DOHH2 (cell line): ENCODE measurements around the gene DAPK2.

Source experiments
- H3F3A ChIP-seq: fragments of 200-600 bp; sonication (generic), shearing (Covaris generic); 2 replicates; pipeline ENCODE4 v1.6.0; 2016; ENCODE audit warnings: antibody characterized with exemption, mild to moderate bottlenecking; ENCODE audit not compliant: control insufficient read depth, insufficient read depth
- H3K27ac ChIP-seq: fragments of 200-600 bp; sonication (generic); 2 replicates; pipeline ENCODE4 v1.5.1; 2014; ENCODE audit warnings: low read depth, mild to moderate bottlenecking, low read length, moderate library complexity
- H3K27me3 ChIP-seq: fragments of 200-600 bp; sonication (generic); 2 replicates; pipeline ENCODE4 v1.6.1; 2014; ENCODE audit warnings: mild to moderate bottlenecking, low read length, mixed read lengths; ENCODE audit not compliant: control insufficient read depth
- H3K36me3 ChIP-seq: fragments of 200-600 bp; sonication (generic); 2 replicates; pipeline ENCODE4 v1.6.1; 2014; ENCODE audit warnings: mild to moderate bottlenecking, low read length, moderate library complexity, mixed read lengths; ENCODE audit not compliant: control insufficient read depth
- H3K4me1 ChIP-seq: fragments of 200-600 bp; sonication (generic); 2 replicates; pipeline ENCODE4 v1.6.1; 2014; ENCODE audit warnings: mild to moderate bottlenecking, low read length, mixed read lengths; ENCODE audit not compliant: control insufficient read depth
- H3K4me2 ChIP-seq: fragments of 200-600 bp; sonication (generic); 2 replicates; pipeline ENCODE4 v1.6.0; 2014; ENCODE audit warnings: mild to moderate bottlenecking, low read length, moderate library complexity
- H3K4me3 ChIP-seq: fragments of 200-600 bp; sonication (generic); 2 replicates; pipeline ENCODE4 v1.5.1; 2014; ENCODE audit warnings: mild to moderate bottlenecking, low read length, mixed read lengths
- H3K79me2 ChIP-seq: fragments of 200-600 bp; sonication (generic); 2 replicates; pipeline ENCODE4 v1.6.1; 2014; ENCODE audit warnings: mild to moderate bottlenecking, low read length, mixed read lengths; ENCODE audit not compliant: control insufficient read depth
- H3K9me2 ChIP-seq: fragments of 200-600 bp; sonication (generic); replicated peaks from 2 replicates; pipeline ENCODE4 v1.6.1; 2014; ENCODE audit warnings: mild to moderate bottlenecking, low read length, mixed read lengths; ENCODE audit not compliant: control insufficient read depth
- H3K9me3 ChIP-seq: fragments of 200-600 bp; sonication (generic); 2 replicates; pipeline ENCODE4 v1.6.1; 2014; ENCODE audit warnings: antibody characterized with exemption, low read length, mixed read lengths; ENCODE audit not compliant: control insufficient read depth, insufficient read depth
- H4K20me1 ChIP-seq: fragments of 200-600 bp; sonication (generic); 2 replicates; pipeline ENCODE4 v1.6.0; 2014; ENCODE audit warnings: low read depth, mild to moderate bottlenecking, antibody characterized with exemption, low read length, moderate library complexity; ENCODE audit not compliant: control insufficient read depth, insufficient read depth
- EZH2phosphoT487 ChIP-seq: fragments of 200-600 bp; sonication (generic); IDR thresholded peaks from 2 replicates; pipeline ENCODE4 v1.6.1; 2017; ENCODE audit warnings: borderline replicate concordance, mild to moderate bottlenecking, antibody characterized with exemption, low read length, moderate library complexity, mixed read lengths
- TF ChIP-seq, protein P1 (sequence below): fragments of 200-600 bp; sonication (generic); IDR thresholded peaks from one replicate; pipeline ENCODE4 v1.5.1; 2014; ENCODE audit warnings: antibody characterized with exemption, mild to moderate bottlenecking, low read depth, low read length; ENCODE audit not compliant: poor library complexity, severe bottlenecking

DAPK2 gene

GRCh38 chr15:63950911-63951481 lies 95.3 kb downstream of the DAPK2 start:
- no peak overlapping the region for H3K27ac ChIP-seq
- TF ChIP-seq, protein P1, sequence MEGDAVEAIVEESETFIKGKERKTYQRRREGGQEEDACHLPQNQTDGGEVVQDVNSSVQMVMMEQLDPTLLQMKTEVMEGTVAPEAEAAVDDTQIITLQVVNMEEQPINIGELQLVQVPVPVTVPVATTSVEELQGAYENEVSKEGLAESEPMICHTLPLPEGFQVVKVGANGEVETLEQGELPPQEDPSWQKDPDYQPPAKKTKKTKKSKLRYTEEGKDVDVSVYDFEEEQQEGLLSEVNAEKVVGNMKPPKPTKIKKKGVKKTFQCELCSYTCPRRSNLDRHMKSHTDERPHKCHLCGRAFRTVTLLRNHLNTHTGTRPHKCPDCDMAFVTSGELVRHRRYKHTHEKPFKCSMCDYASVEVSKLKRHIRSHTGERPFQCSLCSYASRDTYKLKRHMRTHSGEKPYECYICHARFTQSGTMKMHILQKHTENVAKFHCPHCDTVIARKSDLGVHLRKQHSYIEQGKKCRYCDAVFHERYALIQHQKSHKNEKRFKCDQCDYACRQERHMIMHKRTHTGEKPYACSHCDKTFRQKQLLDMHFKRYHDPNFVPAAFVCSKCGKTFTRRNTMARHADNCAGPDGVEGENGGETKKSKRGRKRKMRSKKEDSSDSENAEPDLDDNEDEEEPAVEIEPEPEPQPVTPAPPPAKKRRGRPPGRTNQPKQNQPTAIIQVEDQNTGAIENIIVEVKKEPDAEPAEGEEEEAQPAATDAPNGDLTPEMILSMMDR, result no peak
- TF ChIP-seq EZH2phosphoT487, result no peak
- no peaks in the 10 kb centered on the region for H3K9me3 ChIP-seq
- no peaks in the 10 kb centered on the region for H3F3A ChIP-seq
- H3K4me2 ChIP-seq, result no peak overlapping the region
- H3K4me1 ChIP-seq, result no peaks in the 10 kb centered on the region
- H4K20me1 ChIP-seq, result no peaks in the 10 kb centered on the region
- H3K4me3 ChIP-seq, result no peak overlapping the region
- no peaks in the 10 kb centered on the region for H3K79me2 ChIP-seq
- H3K36me3 ChIP-seq, result no peaks in the 10 kb centered on the region
- H3K9me2 ChIP-seq, result no peaks in the 10 kb centered on the region
- H3K27me3 ChIP-seq, result no peaks in the 10 kb centered on the region

GRCh38 chr15:63948971-63949370 lies 97.3 kb downstream of the DAPK2 start:
- Histone ChIP-seq H3K9me3 (no peaks in the 10 kb centered on the region), H3K4me3 (no peak overlapping the region), H3K4me1 (peaks cover 4% of the 10 kb centered on the region; the same call in 1 of the 2 replicates), H3K36me3 (no peaks in the 10 kb centered on the region), H3K27me3 (no peaks in the 10 kb centered on the region), H3F3A (no peaks in the 10 kb centered on the region), H3K79me2 (no peaks in the 10 kb centered on the region), H3K9me2 (no peaks in the 10 kb centered on the region), H4K20me1 (no peaks in the 10 kb centered on the region), H3K27ac (no peak overlapping the region), H3K4me2 (no peak overlapping the region)
- TF ChIP-seq EZH2phosphoT487, result no peak
- TF ChIP-seq, protein P1, result no peak

GRCh38 chr15:63948436-63948835 lies 97.8 kb downstream of the DAPK2 start:
- Histone ChIP-seq H3K9me3 (no peaks in the 10 kb centered on the region), H3K36me3 (no peaks in the 10 kb centered on the region), H3K4me3 (no peak overlapping the region), H3F3A (no peaks in the 10 kb centered on the region), H3K9me2 (no peaks in the 10 kb centered on the region), H3K4me1 (peaks cover 4% of the 10 kb centered on the region; the same call in 1 of the 2 replicates), H3K79me2 (no peaks in the 10 kb centered on the region), H4K20me1 (no peaks in the 10 kb centered on the region), H3K27me3 (no peaks in the 10 kb centered on the region), H3K4me2 (no peak overlapping the region), H3K27ac (no peak overlapping the region)
- TF ChIP-seq, protein P1, result no peak
- TF ChIP-seq EZH2phosphoT487, result no peak

DNA sequence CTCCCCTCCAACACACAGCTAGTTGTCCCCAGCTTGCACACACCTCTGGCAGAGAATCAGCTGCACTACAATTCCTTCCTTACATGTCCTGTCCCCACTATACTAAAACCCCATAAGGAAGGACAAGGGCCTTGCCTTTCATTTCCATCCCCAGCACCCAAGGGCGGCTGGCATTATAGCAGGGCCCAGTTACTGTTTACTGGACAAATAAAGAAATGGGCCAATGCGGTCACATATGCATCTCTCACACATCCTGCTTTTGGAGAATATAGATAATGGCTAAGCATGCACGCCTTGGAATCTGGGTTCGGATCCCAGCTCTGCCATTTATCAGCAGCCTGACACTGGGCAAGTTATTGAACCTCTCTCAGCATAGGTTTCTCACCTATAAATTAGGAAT lies 99.1 kb downstream of the DAPK2 start:
- H3K9me3 ChIP-seq, result no peaks in the 10 kb centered on the region
- peaks cover 4% of the 10 kb centered on the region; the same call in 1 of the 2 replicates for H3K4me1 ChIP-seq
- no peaks in the 10 kb centered on the region for H3K9me2 ChIP-seq
- H3F3A ChIP-seq, result no peaks in the 10 kb centered on the region
- no peak overlapping the region for H3K4me3 ChIP-seq
- H3K27me3 ChIP-seq, result no peaks in the 10 kb centered on the region
- H3K27ac ChIP-seq, result no peak overlapping the region
- TF ChIP-seq EZH2phosphoT487, result no peak
- TF ChIP-seq, protein P1, result no peak
- no peak overlapping the region for H3K4me2 ChIP-seq
- no peaks in the 10 kb centered on the region for H4K20me1 ChIP-seq
- H3K79me2 ChIP-seq, result no peaks in the 10 kb centered on the region
- H3K36me3 ChIP-seq, result no peaks in the 10 kb centered on the region
